ENCODE measurements around the gene NT5C2. TPM values are rescaled to one million over a fixed set of nuclear protein-coding genes. Genes with fewer than 3 reads are reported as not detected.
"Not testable (repeated sequence)": the region's sequence is repeated elsewhere in the genome, so short reads cannot be mapped to it uniquely, and the experiment has no call there.

The NT5C2 gene
- total and polyA plus RNA-seq, 2 of the 8 experiments (the other 6 are each of a cell fraction or from before 2014, with no cell fraction given), result 35.2 to 106 TPM

GRCh38 chr10:103224721-103225120, 31.6 kb upstream of the NT5C2 start:
- POLR2A ChIA-PET (ENCODE audit: partially characterized antibody), result interaction anchor here (1.2 kb wide), 1 partner anchor 14 kb away, joined by 3 read pairs; no protein-coding TSS in a partner anchor
- H3K79me2 ChIP-seq (ENCODE audit: control insufficient read depth in 1 of 2, insufficient read depth in 2 of 2, low read length in 2 of 2); H4K5ac ChIP-seq (ENCODE audit: insufficient read length, low read depth, low read length); H3K4ac ChIP-seq (replicated peaks; ENCODE audit: insufficient read length, low read depth, low read length); H3K36me3 ChIP-seq (ENCODE audit: control insufficient read depth in 2 of 4, insufficient read depth in 4 of 4, low read length in 3 of 4); H3K4me3 ChIP-seq (ENCODE audit: extremely low read depth in 1 of 4, insufficient read depth in 2 of 4, low read depth in 3 of 4, low read length in 4 of 4); H2AFZ ChIP-seq (ENCODE audit: low read length); H3K56ac ChIP-seq (replicated peaks; ENCODE audit: insufficient read length, low read depth, low read length); DNase-seq (ENCODE audit: low read depth in 1 of 2, low spot score in 2 of 2); H3K4me2 ChIP-seq (ENCODE audit: insufficient read depth in 1 of 2, low read depth in 2 of 2, low read length in 2 of 2); H4K8ac ChIP-seq (ENCODE audit: extremely low read depth, insufficient read depth, low read length); H3K27ac ChIP-seq (ENCODE audit: low read depth, low read length); H3K23ac ChIP-seq (ENCODE audit: insufficient read length); H3K23me2 ChIP-seq (ENCODE audit: low read depth, low read length); H2BK5ac ChIP-seq (ENCODE audit: low read depth, low read length); H2BK15ac ChIP-seq (ENCODE audit: low read length); H3K9ac ChIP-seq (replicated peaks in 1 of 4; ENCODE audit: extremely low read depth in 1 of 4, low read depth in 3 of 4, low read length in 3 of 4); H3K18ac ChIP-seq (ENCODE audit: extremely low read depth, low read length); H2BK20ac ChIP-seq (ENCODE audit: low read length); CTCF ChIA-PET (ENCODE audit: partially characterized antibody); H2AK5ac ChIP-seq (ENCODE audit: low read depth, low read length); H3K79me1 ChIP-seq (ENCODE audit: low read depth, low read length); H2BK120ac ChIP-seq (replicated peaks; ENCODE audit: low read depth, low read length); H3K4me1 ChIP-seq (replicated peaks in 1 of 4; ENCODE audit: control insufficient read depth in 3 of 4, insufficient read depth in 4 of 4, low read length in 3 of 4); H2BK12ac ChIP-seq (ENCODE audit: low read depth, low read length); H3K27me3 ChIP-seq (replicated peaks in 1 of 4; ENCODE audit: control insufficient read depth in 3 of 4, extremely low read depth in 1 of 4, insufficient read depth in 3 of 4, low read length in 3 of 4); H4K91ac ChIP-seq (replicated peaks; ENCODE audit: insufficient read length, low read length); FAIRE-seq; H3K14ac ChIP-seq (ENCODE audit: insufficient read length); H4K20me1 ChIP-seq (replicated peaks in 1 of 2; ENCODE audit: control insufficient read depth in 1 of 2, insufficient read depth in 2 of 2, low read length in 2 of 2): not testable (repeated sequence)
- peaks cover 15 to 18% of the 10 kb centered on the region in 2 experiments for H3K9me3 ChIP-seq (ENCODE audit: insufficient read depth in 2 of 2, low read depth in 1 of 2, low read length in 1 of 2)
- WGBS, 2 experiments (ENCODE audit: extremely low coverage in 1 of 2, insufficient coverage in 1 of 2, insufficient read length in 1 of 2, insufficient replicate concordance in 2 of 2, low coverage in 1 of 2, low lambda C conversion rate in 2 of 2, missing lambda C conversion rate in 1 of 2), result 94% methylated on average over 5 of the region's 5 CpGs; no CpG with 5 or more reads in 1 of the 2 experiments
